HCT116 (cell line): Measurements from ENCODE around the gene PPP6R3. TPM values are rescaled to one million over a fixed set of nuclear protein-coding genes. Genes with fewer than 3 reads are reported as not detected.
A peak's percentile ranks its signal among the peaks of the same experiment; 100 is the strongest.
"Not testable (repeated sequence)": the region's sequence is repeated elsewhere in the genome, so short reads cannot be mapped to it uniquely, and the experiment has no call there.

Experiments used
- ATAC-seq: fragments of 200-7000 bp; cut with Tn5 transposase; 2 replicates; pipeline ENCODE4 v1.9.1; 2020; ENCODE audit warnings: mild to moderate bottlenecking, moderate library complexity
- BruUV-seq: library from RNA; stranded (reverse); fragments of 400-500 nt; replicated peaks from 2 replicates; lab custom pipeline; 2021; lab: Mats Ljungman, UMichigan
- CTCF ChIA-PET: fragments of 300-600 bp; sonication (Branson Sonifier 250); formaldehyde crosslinking; loops from one replicate; lab custom pipeline; 2021; ENCODE audit warnings: antibody characterized with exemption; lab: Charles Lee
- POLR2A ChIA-PET: fragments of 300-600, 350-600 bp; sonication (Branson Sonifier 250); formaldehyde crosslinking; loops from one replicate; lab custom pipeline; 2021; ENCODE audit warnings: antibody characterized with exemption; lab: Charles Lee
- RAD21 ChIA-PET, 2 experiments: fragments of 300-600 bp; sonication (Branson Sonifier 250); formaldehyde crosslinking; loops; one replicate each; lab custom pipeline; 2023; ENCODE audit warnings: low total read pairs in 2 of 2; ENCODE audit not compliant: uncharacterized antibody in 2 of 2, unreplicated experiment in 2 of 2, low non-redundant PET in 1 of 2; lab: Charles Lee
- DNase-seq: peaks from one replicate; pipeline ENCODE4 v3.0.0-alpha.2; 2010; ENCODE audit warnings: low read depth, low spot score
- H2AFZ ChIP-seq: fragments of 200-600 bp; shearing (Covaris generic), sonication (generic); 2 replicates; pipeline ENCODE4 v1.6.1; 2017; ENCODE audit warnings: low read depth, mixed run types, mixed read lengths, antibody characterized with exemption, low read length; ENCODE audit not compliant: poor library complexity, severe bottlenecking
- H3K27ac ChIP-seq: 2 replicates; pipeline ENCODE4 v1.5.1; 2012; ENCODE audit warnings: low read depth, low read length
- H3K27me3 ChIP-seq: fragments of 200-600 bp; sonication (generic); 2 replicates; pipeline ENCODE4 v1.6.1; 2016; ENCODE audit warnings: mixed run types, low read length, mixed read lengths; ENCODE audit not compliant: insufficient read depth
- H3K36me3 ChIP-seq, 2 experiments: fragments of 200-500 bp in 1 of 2; fragments of 200-600 bp in 1 of 2; sonication (Bioruptor generic) in 1 of 2; sonication (generic) in 1 of 2; 2 replicates each; pipeline versions ENCODE4 v1.5.1 to v1.6.1; 2014 to 2016; ENCODE audit warnings: low read length in 2 of 2, inconsistent platforms in 1 of 2, mixed read lengths in 1 of 2, mixed run types in 1 of 2; ENCODE audit not compliant: insufficient read depth in 2 of 2, control insufficient read depth in 1 of 2
- H3K4me1 ChIP-seq, 2 experiments: fragments of 200-600 bp in 1 of 2; sonication (generic) in 1 of 2; 2 replicates each; pipeline versions ENCODE4 v1.5.1 to v1.6.1; 2012 to 2017; ENCODE audit warnings: low read length in 2 of 2, inconsistent platforms in 1 of 2, mild to moderate bottlenecking in 1 of 2, mixed read lengths in 1 of 2, mixed run types in 1 of 2, moderate library complexity in 1 of 2; ENCODE audit not compliant: insufficient read depth in 2 of 2, control insufficient read depth in 1 of 2
- H3K4me2 ChIP-seq: fragments of 200-600 bp; sonication (generic); 2 replicates; pipeline ENCODE4 v1.6.1; 2017; ENCODE audit warnings: mixed run types, low read length, mixed read lengths
- H3K4me3 ChIP-seq, 2 experiments: fragments of 200-600 bp in 1 of 2; sonication (generic) in 1 of 2; replicated peaks in 1 of 2; 2 replicates each; pipeline ENCODE4 v1.5.1; 2011 to 2016; ENCODE audit warnings: low read length in 2 of 2, control low read depth in 1 of 2, low read depth in 1 of 2, mild to moderate bottlenecking in 1 of 2, mixed read lengths in 1 of 2, mixed run types in 1 of 2
- H3K79me2 ChIP-seq: fragments of 200-600 bp; sonication (generic); 2 replicates; pipeline ENCODE4 v1.6.1; 2017; ENCODE audit warnings: mild to moderate bottlenecking, mixed run types, low read length, moderate library complexity, mixed read lengths; ENCODE audit not compliant: insufficient read depth
- H3K9ac ChIP-seq: fragments of 200-600 bp; sonication (generic); 2 replicates; pipeline ENCODE4 v1.6.1; 2016; ENCODE audit warnings: low read length, mixed read lengths
- H3K9me2 ChIP-seq: fragments of 200-600 bp; sonication (generic), shearing (Covaris generic); 2 replicates; pipeline ENCODE4 v1.6.1; 2017; ENCODE audit warnings: mixed run types, mild to moderate bottlenecking, moderate library complexity; ENCODE audit not compliant: insufficient read depth
- H3K9me3 ChIP-seq, 2 experiments: fragments of 200-500 bp in 1 of 2; fragments of 200-600 bp in 1 of 2; sonication (Bioruptor generic) in 1 of 2; sonication (generic) in 1 of 2; 2 replicates each; pipeline ENCODE4 v1.6.1; 2014 to 2017; ENCODE audit warnings: low read length in 2 of 2, mixed read lengths in 2 of 2, inconsistent platforms in 1 of 2, low read depth in 1 of 2, mild to moderate bottlenecking in 1 of 2, mixed run types in 1 of 2, moderate library complexity in 1 of 2; ENCODE audit not compliant: control insufficient read depth in 1 of 2, insufficient read depth in 1 of 2
- H4K20me1 ChIP-seq: fragments of 200-600 bp; sonication (generic), shearing (Covaris generic); 2 replicates; pipeline ENCODE4 v1.6.1; 2017; ENCODE audit warnings: mixed run types, mild to moderate bottlenecking, moderate library complexity; ENCODE audit not compliant: insufficient read depth
- ATF3 ChIP-seq: IDR thresholded peaks from 2 replicates; pipeline ENCODE4 v1.6.1; 2012
- CBX3 ChIP-seq: IDR thresholded peaks from 2 replicates; pipeline ENCODE4 v1.6.1; 2012; ENCODE audit warnings: low read depth
- CTCF ChIP-seq, 3 experiments: fragments of 200-600 bp in 1 of 3; sonication (generic) in 1 of 3; IDR thresholded peaks in 2 of 3; conservative IDR thresholded peaks in 1 of 3; 2 replicates each; pipeline ENCODE4 v1.5.1; 2012 to 2017; ENCODE audit warnings: low read depth in 2 of 3, low read length in 2 of 3, antibody characterized with exemption in 1 of 3, borderline replicate concordance in 1 of 3, control low read depth in 1 of 3, mild to moderate bottlenecking in 1 of 3, mixed read lengths in 1 of 3, mixed run types in 1 of 3, moderate library complexity in 1 of 3; ENCODE audit not compliant: insufficient read depth in 1 of 3
- RAD21 ChIP-seq: IDR thresholded peaks from 2 replicates; pipeline ENCODE4 v1.6.1; 2012; ENCODE audit warnings: low read depth, mild to moderate bottlenecking
- YY1 ChIP-seq: IDR thresholded peaks from 2 replicates; pipeline ENCODE4 v1.6.1; 2011; ENCODE audit warnings: low read length, low read depth, moderate library complexity, mild to moderate bottlenecking; ENCODE audit not compliant: insufficient replicate concordance; ENCODE audit errors: extremely low read depth
- intact Hi-C: fragments of 100-400 bp; cut with micrococcal nuclease; formaldehyde crosslinking; loops from 2 replicates; pipeline ENCODE4 v1.10.0; 2022
- total RNA-seq: library from RNA; stranded (reverse); gene quantifications from one replicate; pipeline ENCODE4 v1.2.1, GENCODE V29; 2021; ENCODE audit not compliant: unreplicated experiment

The PPP6R3 gene
- total RNA-seq, 1 experiment from 2014 or later: 113 TPM

GRCh38 chr11:68632802-68633201 lies 172.2 kb downstream of the PPP6R3 start:
- Histone ChIP-seq H3K4me3 (no peak overlapping the region), H3K36me3 (no peaks in the 10 kb centered on the region), H3K9ac (no peak overlapping the region), H3K4me2 (no peak overlapping the region), H3K79me2 (no peaks in the 10 kb centered on the region), H4K20me1 (no peaks in the 10 kb centered on the region), H2AFZ (peak overlapping the region; percentile 57), H3K27ac (no peak overlapping the region), H3K27me3 (no peaks in the 10 kb centered on the region), H3K9me3 (no peaks in the 10 kb centered on the region), H3K4me1 (no peaks in the 10 kb centered on the region), H3K9me2 (no peaks in the 10 kb centered on the region)
- intact Hi-C loops: loop anchor here (1.0 to 2.0 kb wide), 4 partner anchors 165 to 456 kb away; no protein-coding TSS in a partner anchor
- ChIA-PET POLR2A (interaction anchor here (0.7 kb wide), 1 partner anchor 166 kb away, joined by 3 read pairs; no protein-coding TSS in a partner anchor), RAD21 (interaction anchor here (0.6 to 1.0 kb wide), 2 partner anchors 165 to 211 kb away, joined by 3 to 4 read pairs; no protein-coding TSS in a partner anchor), CTCF (interaction anchor here (0.6 to 1.0 kb wide), 7 partner anchors 9 to 375 kb away, joined by 3 to 24 read pairs (median 4); no protein-coding TSS in a partner anchor)
- DNase-seq (peak; percentile 79), ATAC-seq (peak; percentile 100)
- TF ChIP-seq CBX3 (no peak), CTCF (IDR thresholded peaks at IDR 0.05 in 2 of 3, conservative IDR thresholded peaks at IDR 0.05 in 1 of 3; ENCODE audit: borderline replicate concordance in 1 of 3, insufficient read depth in 1 of 3, low read depth in 2 of 3, low read length in 2 of 3) (peak; percentile 74 to 92 (median 89)), RAD21 (peak; percentile 97), YY1 (peak; percentile 64), ATF3 (no peak)
- no TSS peak for BruUV-seq

GRCh38 chr11:68634606-68635005 lies 174.1 kb downstream of the PPP6R3 start:
- H3K9ac ChIP-seq, H3K36me3 ChIP-seq, BruUV-seq, H3K27ac ChIP-seq, H3K9me2 ChIP-seq, H4K20me1 ChIP-seq, H3K27me3 ChIP-seq, H3K4me1 ChIP-seq, H3K79me2 ChIP-seq, H3K4me2 ChIP-seq, CTCF ChIA-PET, intact Hi-C loops, ATAC-seq, POLR2A ChIA-PET, H2AFZ ChIP-seq, H3K9me3 ChIP-seq, H3K4me3 ChIP-seq, RAD21 ChIA-PET, DNase-seq: not testable (repeated sequence)

GRCh38 chr11:68635172-68635571 lies 174.6 kb downstream of the PPP6R3 start:
- H3K27ac ChIP-seq, H3K4me2 ChIP-seq, RAD21 ChIA-PET, H3K9ac ChIP-seq, ATAC-seq, H2AFZ ChIP-seq, H3K9me2 ChIP-seq, POLR2A ChIA-PET, H3K79me2 ChIP-seq, H3K4me1 ChIP-seq, H3K36me3 ChIP-seq, CTCF ChIA-PET, H3K4me3 ChIP-seq, H4K20me1 ChIP-seq, H3K9me3 ChIP-seq, intact Hi-C loops, H3K27me3 ChIP-seq, DNase-seq, BruUV-seq: not testable (repeated sequence)
